Gastroesophageal sphincter (tissue), 3 donors: Measurements from ENCODE around the gene PTPN4.

ENCODE experiments used
- POLR2A ChIP-seq, 2 donors: fragments of 450-650 bp; IDR thresholded peaks; one replicate each; pipeline ENCODE4 v1.6.1; 2017; ENCODE audit warnings: antibody characterized with exemption in 2 of 2, mild to moderate bottlenecking in 2 of 2, moderate library complexity in 1 of 2
- TF ChIP-seq, protein P1 (sequence below), 4 experiments: fragments of 200-600 bp in 2 of 4; fragments of 450-650 bp in 2 of 4; sonication (generic) in 1 of 4; IDR thresholded peaks; one replicate each; pipeline ENCODE4 v1.5.1; 2017 to 2019; ENCODE audit warnings: antibody characterized with exemption in 4 of 4, mild to moderate bottlenecking in 2 of 4, moderate library complexity in 2 of 4

DNA sequence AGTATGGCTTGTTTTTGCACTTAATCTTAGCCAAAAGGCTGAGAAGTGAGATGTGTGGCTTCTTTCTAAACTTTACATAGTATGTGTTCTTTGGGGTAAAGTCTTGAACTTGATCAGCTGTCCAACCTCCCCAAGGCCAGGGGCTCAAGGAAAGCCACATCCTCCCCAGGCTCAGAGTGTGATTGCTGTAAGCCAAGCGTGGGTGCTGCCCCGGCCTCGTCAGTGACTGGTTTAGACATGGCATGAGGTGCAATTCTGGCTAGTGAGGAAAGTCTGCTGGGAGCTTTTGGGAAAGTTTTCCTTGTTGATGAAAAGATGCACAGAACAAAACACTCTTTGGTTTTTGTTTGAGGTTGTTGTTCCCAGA is 40.5 kb upstream of the PTPN4 start:
- TF ChIP-seq, protein P1, sequence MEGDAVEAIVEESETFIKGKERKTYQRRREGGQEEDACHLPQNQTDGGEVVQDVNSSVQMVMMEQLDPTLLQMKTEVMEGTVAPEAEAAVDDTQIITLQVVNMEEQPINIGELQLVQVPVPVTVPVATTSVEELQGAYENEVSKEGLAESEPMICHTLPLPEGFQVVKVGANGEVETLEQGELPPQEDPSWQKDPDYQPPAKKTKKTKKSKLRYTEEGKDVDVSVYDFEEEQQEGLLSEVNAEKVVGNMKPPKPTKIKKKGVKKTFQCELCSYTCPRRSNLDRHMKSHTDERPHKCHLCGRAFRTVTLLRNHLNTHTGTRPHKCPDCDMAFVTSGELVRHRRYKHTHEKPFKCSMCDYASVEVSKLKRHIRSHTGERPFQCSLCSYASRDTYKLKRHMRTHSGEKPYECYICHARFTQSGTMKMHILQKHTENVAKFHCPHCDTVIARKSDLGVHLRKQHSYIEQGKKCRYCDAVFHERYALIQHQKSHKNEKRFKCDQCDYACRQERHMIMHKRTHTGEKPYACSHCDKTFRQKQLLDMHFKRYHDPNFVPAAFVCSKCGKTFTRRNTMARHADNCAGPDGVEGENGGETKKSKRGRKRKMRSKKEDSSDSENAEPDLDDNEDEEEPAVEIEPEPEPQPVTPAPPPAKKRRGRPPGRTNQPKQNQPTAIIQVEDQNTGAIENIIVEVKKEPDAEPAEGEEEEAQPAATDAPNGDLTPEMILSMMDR (IDR thresholded peaks at IDR 0.05), result no peak
- no peak for TF ChIP-seq POLR2A (IDR thresholded peaks at IDR 0.05)
